ENCODE measurements around the gene SLC1A3. TPM values are rescaled to one million over a fixed set of nuclear protein-coding genes. Genes with fewer than 3 reads are reported as not detected.

SLC1A3 gene
- total and polyA plus RNA-seq, 2 donors from 2014 or later: 1.1 to 27.8 TPM

DNA sequence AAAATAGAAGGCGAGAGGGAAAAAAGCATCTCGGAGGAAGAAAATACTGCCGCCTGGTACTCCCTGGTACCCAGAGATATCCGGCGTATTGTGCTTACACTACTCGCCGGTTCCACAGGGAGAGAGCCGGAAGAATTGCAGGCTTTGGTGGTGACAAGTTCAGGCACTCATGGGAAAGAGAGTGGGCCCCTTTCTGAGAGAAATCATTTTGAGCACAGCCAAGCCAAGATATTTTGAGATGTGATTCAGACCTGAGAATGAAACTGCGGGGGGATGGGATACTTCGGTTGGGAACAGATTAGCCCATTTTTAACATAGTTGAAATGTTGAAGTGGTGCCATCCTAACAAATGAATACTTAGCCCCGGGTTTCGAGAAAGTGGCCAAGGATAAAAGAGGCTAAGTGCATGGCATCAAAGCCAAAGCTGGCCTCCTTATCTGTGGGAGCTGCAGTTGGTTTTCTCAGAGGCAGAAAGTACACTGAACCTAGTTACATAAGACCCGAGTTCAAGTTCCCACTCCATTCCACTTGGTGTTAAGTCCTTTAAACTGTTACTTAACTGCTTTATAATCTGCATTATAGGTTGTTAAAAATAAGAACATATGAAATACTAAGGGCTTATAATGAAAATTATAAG, 62.7 kb downstream of the SLC1A3 start:
- Histone ChIP-seq H3K9me3 (ENCODE audit: control insufficient read depth in 2 of 3, insufficient read depth in 1 of 3, low read length in 3 of 3) (no peaks in the 10 kb centered on the region), H3K27ac (ENCODE audit: low read depth in 2 of 2, low read length in 2 of 2) (no peak overlapping the region), H3K36me3 (ENCODE audit: control insufficient read depth in 2 of 3, insufficient read depth in 3 of 3, low read length in 3 of 3) (no peaks in the 10 kb centered on the region), H3K27me3 (ENCODE audit: control insufficient read depth, insufficient read depth, low read length) (no peaks in the 10 kb centered on the region), H3K4me3 (ENCODE audit: low read length in 3 of 3) (no peak overlapping the region), H3K4me1 (ENCODE audit: control insufficient read depth in 2 of 3, insufficient read depth in 2 of 3, low read depth in 1 of 3, low read length in 3 of 3) (no peaks in the 10 kb centered on the region), H3K9ac (ENCODE audit: low read length in 3 of 3) (no peak overlapping the region)
- FAIRE-seq: no peak
- intact Hi-C loops (cut with DNase I): no loop called here
- TF ChIP-seq CTCF (IDR thresholded peaks at IDR 0.05; ENCODE audit: borderline replicate concordance, extremely low read depth, insufficient read depth): no peak
- no peak for DNase-seq

- DNase-seq: no peak
- intact Hi-C loops (cut with DNase I): no loop called here
- Histone ChIP-seq H3K27me3 (ENCODE audit: control insufficient read depth, insufficient read depth, low read length) (no peaks in the 10 kb centered on the region), H3K36me3 (ENCODE audit: control insufficient read depth in 2 of 3, insufficient read depth in 3 of 3, low read length in 3 of 3) (no peaks in the 10 kb centered on the region), H3K4me3 (ENCODE audit: low read length in 3 of 3) (no peak overlapping the region), H3K9me3 (ENCODE audit: control insufficient read depth in 2 of 3, insufficient read depth in 1 of 3, low read length in 3 of 3) (no peaks in the 10 kb centered on the region), H3K9ac (ENCODE audit: low read length in 3 of 3) (no peak overlapping the region), H3K27ac (ENCODE audit: low read depth in 2 of 2, low read length in 2 of 2) (no peak overlapping the region), H3K4me1 (ENCODE audit: control insufficient read depth in 2 of 3, insufficient read depth in 2 of 3, low read depth in 1 of 3, low read length in 3 of 3) (no peaks in the 10 kb centered on the region)
- no peak for TF ChIP-seq CTCF (IDR thresholded peaks at IDR 0.05; ENCODE audit: borderline replicate concordance, extremely low read depth, insufficient read depth)
- FAIRE-seq: no peak
Measured at GRCh38 chr5:36670548-36670947, 64.1 kb downstream of the SLC1A3 start.

DNA sequence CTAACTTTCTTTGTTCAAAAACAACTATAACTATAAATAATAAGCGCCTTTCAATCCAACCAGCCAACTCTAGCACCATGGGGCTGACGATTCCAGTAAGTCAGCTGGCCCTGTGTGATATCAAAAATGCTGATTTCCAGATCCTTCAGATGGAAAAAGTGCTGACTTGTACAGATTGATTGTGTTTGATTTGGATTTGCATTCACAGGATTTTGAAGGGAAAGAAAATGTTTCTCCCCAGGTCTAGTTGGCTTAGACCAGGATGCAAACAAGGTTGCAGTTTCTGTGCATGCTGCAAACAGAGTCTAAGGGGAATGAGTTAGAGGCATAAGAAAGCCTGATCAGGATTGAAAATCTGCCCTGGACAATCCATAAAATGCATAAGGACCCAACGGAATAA, 68.9 kb downstream of the SLC1A3 start:
- H3K4me3 ChIP-seq (ENCODE audit: low read length in 3 of 3): no peak overlapping the region
- intact Hi-C loops (cut with DNase I): no loop called here
- FAIRE-seq (no peak), DNase-seq (no peak)
- no peak overlapping the region for H3K27ac ChIP-seq (ENCODE audit: low read depth in 2 of 2, low read length in 2 of 2)
- H3K27me3 ChIP-seq (ENCODE audit: control insufficient read depth, insufficient read depth, low read length): no peaks in the 10 kb centered on the region
- no peaks in the 10 kb centered on the region for H3K4me1 ChIP-seq (ENCODE audit: control insufficient read depth in 2 of 3, insufficient read depth in 2 of 3, low read depth in 1 of 3, low read length in 3 of 3)
- no peak for TF ChIP-seq CTCF (IDR thresholded peaks at IDR 0.05; ENCODE audit: borderline replicate concordance, extremely low read depth, insufficient read depth)
- H3K9me3 ChIP-seq (ENCODE audit: control insufficient read depth in 2 of 3, insufficient read depth in 1 of 3, low read length in 3 of 3): no peaks in the 10 kb centered on the region
- H3K9ac ChIP-seq (ENCODE audit: low read length in 3 of 3): no peak overlapping the region
- H3K36me3 ChIP-seq (ENCODE audit: control insufficient read depth in 2 of 3, insufficient read depth in 3 of 3, low read length in 3 of 3): no peaks in the 10 kb centered on the region
